H9 (cell line): ENCODE measurements around the gene FBXL7. TPM values are rescaled to one million over a fixed set of nuclear protein-coding genes. Genes with fewer than 3 reads are reported as not detected.

ENCODE experiments used
- DNase-seq: peaks from one replicate; pipeline ENCODE4 v3.0.0-alpha.2; 2017
- H2AFZ ChIP-seq: one replicate; pipeline ENCODE4 v1.6.1; 2013; ENCODE audit warnings: mild to moderate bottlenecking, low read length, control low read depth, moderate library complexity
- H2AK5ac ChIP-seq: 2 replicates; pipeline ENCODE4 v1.6.1; 2013; ENCODE audit warnings: low read length, control low read depth, mixed read lengths; ENCODE audit not compliant: insufficient read length
- H2BK120ac ChIP-seq: one replicate; pipeline ENCODE4 v1.6.1; 2013; ENCODE audit warnings: low read depth, mild to moderate bottlenecking, low read length, control low read depth, inconsistent platforms; ENCODE audit not compliant: poor library complexity, severe bottlenecking
- H2BK12ac ChIP-seq: 2 replicates; pipeline ENCODE4 v1.6.1; 2013; ENCODE audit warnings: low read length, control low read depth, mixed read lengths, low read depth; ENCODE audit not compliant: insufficient read length
- H2BK15ac ChIP-seq: 2 replicates; pipeline ENCODE4 v1.6.1; 2013; ENCODE audit warnings: low read depth, low read length, control low read depth
- H2BK20ac ChIP-seq: one replicate; pipeline ENCODE4 v1.6.1; 2013; ENCODE audit warnings: low read depth, mild to moderate bottlenecking, low read length, control low read depth, inconsistent platforms; ENCODE audit not compliant: poor library complexity, severe bottlenecking
- H2BK5ac ChIP-seq: 2 replicates; pipeline ENCODE4 v1.6.1; 2013; ENCODE audit warnings: low read length, control low read depth, mixed read lengths; ENCODE audit not compliant: insufficient read length
- H3K14ac ChIP-seq: 2 replicates; pipeline ENCODE4 v1.6.1; 2013; ENCODE audit warnings: low read length, control low read depth; ENCODE audit not compliant: insufficient read depth
- H3K18ac ChIP-seq: 2 replicates; pipeline ENCODE4 v1.6.1; 2013; ENCODE audit warnings: low read depth, mild to moderate bottlenecking, mixed read lengths, low read length, control low read depth; ENCODE audit not compliant: insufficient read length
- H3K23ac ChIP-seq: 2 replicates; pipeline ENCODE4 v1.6.1; 2013; ENCODE audit warnings: low read length, control low read depth, mixed read lengths, low read depth; ENCODE audit not compliant: insufficient read length
- H3K23me2 ChIP-seq: 2 replicates; pipeline ENCODE4 v1.6.1; 2013; ENCODE audit warnings: low read depth, mild to moderate bottlenecking, mixed read lengths, low read length, control low read depth; ENCODE audit not compliant: insufficient read length, poor library complexity, severe bottlenecking
- H3K27ac ChIP-seq: 2 replicates; pipeline ENCODE4 v1.5.1; 2013; ENCODE audit warnings: low read length, control low read depth, mixed read lengths, low read depth; ENCODE audit not compliant: insufficient read length
- H3K27me3 ChIP-seq: 2 replicates; pipeline ENCODE4 v1.6.1; 2013; ENCODE audit warnings: low read length, control low read depth, inconsistent platforms; ENCODE audit not compliant: insufficient read depth
- H3K4ac ChIP-seq: 2 replicates; pipeline ENCODE4 v1.6.1; 2013; ENCODE audit warnings: low read depth, mild to moderate bottlenecking, control low read depth, inconsistent platforms, low read length, moderate library complexity
- H3K4me1 ChIP-seq: 2 replicates; pipeline ENCODE4 v1.6.1; 2013; ENCODE audit warnings: low read length, control low read depth, inconsistent platforms; ENCODE audit not compliant: insufficient read depth
- H3K4me2 ChIP-seq: 2 replicates; pipeline ENCODE4 v1.6.1; 2013; ENCODE audit warnings: low read length, control low read depth, mixed read lengths; ENCODE audit not compliant: insufficient read length, insufficient read depth
- H3K56ac ChIP-seq: 2 replicates; pipeline ENCODE4 v1.6.1; 2013; ENCODE audit warnings: low read depth, mild to moderate bottlenecking, mixed read lengths, low read length, control low read depth; ENCODE audit not compliant: insufficient read length
- H3K79me1 ChIP-seq: 2 replicates; pipeline ENCODE4 v1.6.1; 2013; ENCODE audit warnings: low read depth, mild to moderate bottlenecking, moderate library complexity, low read length, control low read depth, inconsistent platforms; ENCODE audit not compliant: insufficient read depth, poor library complexity, severe bottlenecking
- H3K79me2 ChIP-seq: 2 replicates; pipeline ENCODE4 v1.6.1; 2013; ENCODE audit warnings: low read length, control low read depth, inconsistent platforms; ENCODE audit not compliant: insufficient read depth
- H3K9ac ChIP-seq: 2 replicates; pipeline ENCODE4 v1.6.1; 2013; ENCODE audit warnings: low read length, control low read depth, mixed read lengths; ENCODE audit not compliant: insufficient read length; ENCODE audit errors: extremely low read depth
- H3K9me3 ChIP-seq: one replicate; pipeline ENCODE4 v1.6.1; 2013; ENCODE audit warnings: low read depth, low read length, inconsistent platforms; ENCODE audit not compliant: control insufficient read depth
- H3T11ph ChIP-seq: one replicate; pipeline ENCODE4 v1.6.1; 2013; ENCODE audit warnings: mild to moderate bottlenecking, low read length, control low read depth, inconsistent platforms
- H4K20me1 ChIP-seq: one replicate; pipeline ENCODE4 v1.6.1; 2013; ENCODE audit not compliant: control insufficient read depth, insufficient read length, insufficient read depth
- H4K5ac ChIP-seq: 2 replicates; pipeline ENCODE4 v1.6.1; 2013; ENCODE audit warnings: low read depth, mild to moderate bottlenecking, mixed read lengths, low read length, control low read depth; ENCODE audit not compliant: insufficient read length
- H4K8ac ChIP-seq: replicated peaks from 2 replicates; pipeline ENCODE4 v1.6.1; 2013; ENCODE audit warnings: low read length, control low read depth, mixed read lengths, low read depth; ENCODE audit not compliant: insufficient read length
- H4K91ac ChIP-seq: 2 replicates; pipeline ENCODE4 v1.6.1; 2013; ENCODE audit warnings: low read depth, mild to moderate bottlenecking, moderate library complexity, mixed read lengths, low read length, control low read depth; ENCODE audit not compliant: insufficient read length
- H3K27ac Mint-ChIP-seq, 3 experiments: 2 replicates in 2 of 3; 3 replicates in 1 of 3; pipeline ENCODE4 v1.8.0; 2020 to 2021; ENCODE audit warnings: mixed read lengths in 3 of 3, mild to moderate bottlenecking in 1 of 3, moderate library complexity in 1 of 3
- H3K27me3 Mint-ChIP-seq: 2 replicates; pipeline ENCODE4 v1.8.0; 2021; ENCODE audit warnings: low read depth, mild to moderate bottlenecking, moderate library complexity, mixed read lengths
- H3K36me3 Mint-ChIP-seq, 3 experiments: 2 replicates in 2 of 3; 3 replicates in 1 of 3; pipeline ENCODE4 v1.8.0; 2020 to 2021; ENCODE audit warnings: low read depth in 3 of 3, mixed read lengths in 3 of 3; ENCODE audit not compliant: insufficient read depth in 1 of 3
- H3K4me1 Mint-ChIP-seq, 2 experiments: 2 replicates each; pipeline ENCODE4 v1.8.0; 2020; ENCODE audit warnings: mixed read lengths in 2 of 2
- H3K4me3 Mint-ChIP-seq, 2 experiments: 2 replicates in 1 of 2; 3 replicates in 1 of 2; pipeline ENCODE4 v1.8.0; 2020 to 2021; ENCODE audit warnings: mild to moderate bottlenecking in 2 of 2, mixed read lengths in 2 of 2, moderate library complexity in 1 of 2
- H3K9me3 Mint-ChIP-seq, 2 experiments: 2 replicates in 1 of 2; 3 replicates in 1 of 2; pipeline ENCODE4 v1.8.0; 2020; ENCODE audit warnings: mild to moderate bottlenecking in 2 of 2, mixed read lengths in 2 of 2, moderate library complexity in 1 of 2
- CTCF ChIP-seq: fragments of 200-600 bp; sonication (generic); conservative IDR thresholded peaks from 3 replicates; pipeline ENCODE4 v1.8.0; 2021; ENCODE audit warnings: antibody characterized with exemption, mild to moderate bottlenecking
- WGBS: extraction: QIAGEN DNeasy Blood & Tissue Kit; methylation state at CpG from one replicate; pipeline ENCODE4 v1.1.7; 2013; ENCODE audit warnings: missing lambda C conversion rate, low lambda C conversion rate, mixed read lengths; ENCODE audit not compliant: insufficient read length; ENCODE audit errors: extremely low coverage; 5-methylcytosine and 5-hydroxymethylcytosine counted together
- total RNA-seq: library from RNA; stranded (reverse); gene quantifications from 2 replicates; pipeline ENCODE4 v1.2.1, GENCODE V29; 2021

FBXL7 gene
- total RNA-seq, 1 experiment from 2014 or later = 14.6 TPM

- Histone ChIP-seq H2BK20ac (no peak overlapping the region), H3K27ac (no peak overlapping the region), H2BK120ac (no peak overlapping the region), H3K4me2 (no peak overlapping the region), H2AK5ac (no peak overlapping the region), H3K56ac (no peak overlapping the region), H3K4me1 (no peaks in the 10 kb centered on the region), H4K91ac (no peak overlapping the region), H3K79me2 (no peaks in the 10 kb centered on the region), H3K79me1 (no peaks in the 10 kb centered on the region), H2BK12ac (no peak overlapping the region), H4K8ac (no peak overlapping the region), H3T11ph (no peak overlapping the region), H3K27me3 (no peaks in the 10 kb centered on the region), H3K9ac (no peak overlapping the region), H3K9me3 (no peaks in the 10 kb centered on the region), H2AFZ (no peak overlapping the region), H3K14ac (no peak overlapping the region), H3K23ac (no peak overlapping the region), H2BK15ac (no peak overlapping the region), H4K5ac (no peak overlapping the region), H3K4ac (no peak overlapping the region), H3K18ac (no peak overlapping the region), H4K20me1 (no peaks in the 10 kb centered on the region), H2BK5ac (no peak overlapping the region), H3K23me2 (no peaks in the 10 kb centered on the region)
- TF ChIP-seq CTCF = no peak
- H3K27ac Mint-ChIP-seq = no peak overlapping the region
- peaks cover 0 to 11% (median 3%) of the 10 kb centered on the region in 3 experiments; a peak in 5 of 7 replicates for H3K36me3 Mint-ChIP-seq
- no peaks in the 10 kb centered on the region for H3K27me3 Mint-ChIP-seq
- H3K4me1 Mint-ChIP-seq = peaks cover 6 to 14% of the 10 kb centered on the region in 2 experiments
- WGBS = no CpG with 5 or more reads among the region's 2 CpGs
- no peak for DNase-seq
- H3K4me3 Mint-ChIP-seq = no peak overlapping the region
- peaks cover 0 to 2% of the 10 kb centered on the region in 2 experiments; a peak in 2 of 5 replicates for H3K9me3 Mint-ChIP-seq
These were observed 211.9 kb downstream of the FBXL7 start for GRCh38 chr5:15711892-15712291.
